ENCODE results near the gene KIAA1671.

DNA sequence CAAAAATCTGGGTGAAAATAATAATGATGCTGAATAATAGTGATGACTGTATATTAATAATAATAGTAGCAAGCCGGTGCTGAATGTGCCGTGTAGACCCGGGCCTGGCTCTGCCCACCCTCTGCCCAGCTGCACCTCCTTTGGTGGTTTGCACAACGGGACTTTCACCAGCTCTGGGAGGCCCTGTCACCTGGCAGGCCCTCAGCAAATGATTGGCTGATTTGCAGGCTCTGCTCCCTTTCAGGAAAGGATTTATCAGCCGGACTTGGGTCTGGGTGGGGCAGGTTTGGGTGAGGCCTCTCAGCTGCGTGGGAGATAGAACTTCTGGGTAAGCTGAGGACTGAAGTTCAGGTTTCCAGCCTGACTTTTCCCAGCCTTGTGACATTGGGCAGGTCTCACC lies 21.4 kb downstream of the KIAA1671 start:
- TF ChIP-seq, protein P1, sequence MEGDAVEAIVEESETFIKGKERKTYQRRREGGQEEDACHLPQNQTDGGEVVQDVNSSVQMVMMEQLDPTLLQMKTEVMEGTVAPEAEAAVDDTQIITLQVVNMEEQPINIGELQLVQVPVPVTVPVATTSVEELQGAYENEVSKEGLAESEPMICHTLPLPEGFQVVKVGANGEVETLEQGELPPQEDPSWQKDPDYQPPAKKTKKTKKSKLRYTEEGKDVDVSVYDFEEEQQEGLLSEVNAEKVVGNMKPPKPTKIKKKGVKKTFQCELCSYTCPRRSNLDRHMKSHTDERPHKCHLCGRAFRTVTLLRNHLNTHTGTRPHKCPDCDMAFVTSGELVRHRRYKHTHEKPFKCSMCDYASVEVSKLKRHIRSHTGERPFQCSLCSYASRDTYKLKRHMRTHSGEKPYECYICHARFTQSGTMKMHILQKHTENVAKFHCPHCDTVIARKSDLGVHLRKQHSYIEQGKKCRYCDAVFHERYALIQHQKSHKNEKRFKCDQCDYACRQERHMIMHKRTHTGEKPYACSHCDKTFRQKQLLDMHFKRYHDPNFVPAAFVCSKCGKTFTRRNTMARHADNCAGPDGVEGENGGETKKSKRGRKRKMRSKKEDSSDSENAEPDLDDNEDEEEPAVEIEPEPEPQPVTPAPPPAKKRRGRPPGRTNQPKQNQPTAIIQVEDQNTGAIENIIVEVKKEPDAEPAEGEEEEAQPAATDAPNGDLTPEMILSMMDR (IDR thresholded peaks at IDR 0.05) = no peak
- TF ChIP-seq POLR2A (IDR thresholded peaks at IDR 0.05) = no peak
- no peak for TF ChIP-seq EP300 (IDR thresholded peaks at IDR 0.05)
